ENCODE results near the gene MAEA. TPM values are rescaled to one million over a fixed set of nuclear protein-coding genes. Genes with fewer than 3 reads are reported as not detected.

MAEA gene
- 68.8 and 70.0 TPM in 2 replicates for total RNA-seq

GRCh38 chr4:1289207-1290164, at the start of gene MAEA:
Gene MAEA (plus strand): TSS chr4:1289891. CDS start chr4:1289914, 23 bp downstream.

GRCh38 chr4:1248245-1249147, 41.2 kb upstream of the MAEA start, which contains the start of gene CTBP1:
Gene CTBP1 (minus strand): TSS chr4:1249130. CDS start chr4:1241331, 7,799 bp downstream.

GRCh38 chr4:1346781-1347409, 57.2 kb downstream of the MAEA start, which contains the start of gene UVSSA:
Gene UVSSA (plus strand): TSS chr4:1347208. CDS start chr4:1348092, 884 bp downstream.

Other genes starting within 250 kb of the MAEA start
- 0.37 and 1.3 TPM in 2 replicates for gene RNF212, start 176.3 kb upstream of the MAEA start, total RNA-seq
- 253 and 255 TPM in 2 replicates for gene SPON2, start 117.3 kb upstream of the MAEA start, total RNA-seq
- 126 and 139 TPM in 2 replicates for gene CTBP1, start 40.8 kb upstream of the MAEA start, total RNA-seq
- 3.6 and 4.7 TPM in 2 replicates for gene UVSSA, start 57.3 kb downstream of the MAEA start, total RNA-seq
- not detected in 2 replicates for gene NKX1-1, start 116.6 kb downstream of the MAEA start, total RNA-seq

Data from cardiac ventricle fibroblast (primary cell).